DND-41 (cell line): ENCODE measurements around the gene KCTD14.

Experiments
- EZH2 ChIP-seq: IDR thresholded peaks from 3 replicates; pipeline ENCODE4 v1.6.1; 2012; ENCODE audit warnings: borderline replicate concordance, low read depth, mild to moderate bottlenecking, moderate library complexity, low read length, inconsistent platforms; ENCODE audit not compliant: severe bottlenecking
- TF ChIP-seq, protein P1 (sequence below): IDR thresholded peaks from 2 replicates; pipeline ENCODE4 v1.5.1; 2012; ENCODE audit warnings: borderline replicate concordance, low read length, moderate library complexity, mild to moderate bottlenecking; ENCODE audit not compliant: poor library complexity, severe bottlenecking; ENCODE audit errors: extremely low read depth

DNA sequence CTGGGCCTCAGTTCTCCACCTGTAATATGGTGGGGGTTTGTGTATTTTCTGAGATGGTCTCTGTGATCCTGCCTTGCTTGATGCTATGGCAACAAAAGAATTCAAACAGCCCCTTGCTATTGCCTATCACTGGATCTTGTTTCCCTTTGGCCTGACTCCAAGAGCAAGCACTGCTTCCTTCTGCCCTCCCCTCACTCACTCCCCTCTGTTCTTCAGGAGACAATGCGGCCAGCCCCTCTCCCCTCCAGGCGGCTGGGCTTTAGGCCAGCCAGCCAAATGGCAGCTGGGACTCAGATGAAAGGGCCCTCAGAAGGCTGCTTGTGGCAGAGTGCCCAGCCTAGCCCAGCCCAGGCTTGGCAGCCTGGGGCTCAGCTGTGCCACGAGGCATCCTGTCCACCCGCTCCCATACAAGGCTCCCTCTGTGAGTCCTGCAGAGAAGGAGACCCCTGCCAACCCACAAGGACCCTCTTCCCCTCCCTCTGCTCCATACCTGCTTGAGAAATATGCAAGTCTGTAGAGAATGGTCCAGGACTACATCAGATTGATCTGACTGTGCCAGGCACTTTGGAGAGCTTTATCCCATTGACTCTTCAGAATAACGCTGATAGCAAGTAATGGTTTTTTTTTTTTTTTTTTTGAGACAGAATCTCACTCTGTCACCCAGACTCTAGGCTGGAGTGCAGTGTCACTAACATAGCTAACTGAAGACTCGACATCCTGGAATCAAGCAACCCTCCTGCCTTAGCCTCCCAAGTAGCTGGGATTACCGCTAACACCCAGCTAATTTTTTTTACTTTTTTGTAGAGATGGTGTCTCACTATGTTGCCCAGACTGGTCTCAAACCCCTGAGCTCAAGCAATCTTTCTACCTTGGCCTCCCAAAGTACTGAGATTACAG is 7.6 kb upstream of the KCTD14 start:
- TF ChIP-seq, protein P1, sequence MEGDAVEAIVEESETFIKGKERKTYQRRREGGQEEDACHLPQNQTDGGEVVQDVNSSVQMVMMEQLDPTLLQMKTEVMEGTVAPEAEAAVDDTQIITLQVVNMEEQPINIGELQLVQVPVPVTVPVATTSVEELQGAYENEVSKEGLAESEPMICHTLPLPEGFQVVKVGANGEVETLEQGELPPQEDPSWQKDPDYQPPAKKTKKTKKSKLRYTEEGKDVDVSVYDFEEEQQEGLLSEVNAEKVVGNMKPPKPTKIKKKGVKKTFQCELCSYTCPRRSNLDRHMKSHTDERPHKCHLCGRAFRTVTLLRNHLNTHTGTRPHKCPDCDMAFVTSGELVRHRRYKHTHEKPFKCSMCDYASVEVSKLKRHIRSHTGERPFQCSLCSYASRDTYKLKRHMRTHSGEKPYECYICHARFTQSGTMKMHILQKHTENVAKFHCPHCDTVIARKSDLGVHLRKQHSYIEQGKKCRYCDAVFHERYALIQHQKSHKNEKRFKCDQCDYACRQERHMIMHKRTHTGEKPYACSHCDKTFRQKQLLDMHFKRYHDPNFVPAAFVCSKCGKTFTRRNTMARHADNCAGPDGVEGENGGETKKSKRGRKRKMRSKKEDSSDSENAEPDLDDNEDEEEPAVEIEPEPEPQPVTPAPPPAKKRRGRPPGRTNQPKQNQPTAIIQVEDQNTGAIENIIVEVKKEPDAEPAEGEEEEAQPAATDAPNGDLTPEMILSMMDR, result no peak
- no peak for TF ChIP-seq EZH2
